HL-60 (cell line): ENCODE results near the gene ARPC1B.

Source experiments
- DNase-seq, 2 experiments: peaks; one replicate each; pipeline ENCODE4 v3.0.0-alpha.2; 2010 to 2020; ENCODE audit warnings: low read depth in 1 of 2, low spot score in 1 of 2
- H3K27ac ChIP-seq: fragments of 250-450 bp; sonication (Bioruptor Pico); replicated peaks from 2 replicates; pipeline ENCODE4 v1.5.1; 2020; ENCODE audit warnings: mild to moderate bottlenecking, moderate library complexity
- H3K27me3 ChIP-seq: fragments of 250-450 bp; sonication (Bioruptor Pico); 2 replicates; pipeline ENCODE4 v1.5.1; 2021; ENCODE audit warnings: mild to moderate bottlenecking, moderate library complexity; ENCODE audit not compliant: insufficient read depth, poor library complexity, severe bottlenecking
- H3K4me3 ChIP-seq: replicated peaks from 2 replicates; pipeline ENCODE4 v1.5.1; 2011; ENCODE audit warnings: mild to moderate bottlenecking, control low read depth, low read length; ENCODE audit not compliant: insufficient read depth
- CTCF ChIP-seq: IDR thresholded peaks from one replicate; pipeline ENCODE4 v1.5.1; 2011; ENCODE audit warnings: low read length, control low read depth, inconsistent platforms; ENCODE audit not compliant: insufficient read depth
- GABPA ChIP-seq: IDR thresholded peaks from 2 replicates; pipeline ENCODE4 v1.6.1; 2012; ENCODE audit warnings: low read depth
- POLR2AphosphoS5 ChIP-seq: IDR thresholded peaks from 2 replicates; pipeline ENCODE4 v1.6.1; 2012; ENCODE audit warnings: low read depth
- REST ChIP-seq: IDR thresholded peaks from 2 replicates; pipeline ENCODE4 v1.6.1; 2012; ENCODE audit warnings: low read depth; ENCODE audit not compliant: insufficient replicate concordance
- SPI1 ChIP-seq: IDR thresholded peaks from 2 replicates; pipeline ENCODE4 v1.6.1; 2012; ENCODE audit warnings: low read depth, mild to moderate bottlenecking, borderline replicate concordance

Gene ARPC1B

GRCh38 chr7:99392659-99393354 is 18.3 kb downstream of the ARPC1B start:
- DNase-seq: no peak
- no peak overlapping the region for H3K4me3 ChIP-seq
- H3K27me3 ChIP-seq: no peaks in the 10 kb centered on the region
- H3K27ac ChIP-seq: no peak overlapping the region
- TF ChIP-seq POLR2AphosphoS5 (no peak), CTCF (no peak), REST (no peak), SPI1 (no peak), GABPA (no peak)

- no peak overlapping the region for H3K4me3 ChIP-seq
- no peak overlapping the region for H3K27ac ChIP-seq
- no peaks in the 10 kb centered on the region for H3K27me3 ChIP-seq
- no peak for TF ChIP-seq SPI1
- TF ChIP-seq GABPA: no peak
- no peak for TF ChIP-seq REST
- no peak for TF ChIP-seq CTCF
- TF ChIP-seq POLR2AphosphoS5: peak; percentile 28; the same call in 1 of the 2 replicates
- no peak for DNase-seq
Observed at GRCh38 chr7:99393355-99394187, 19.0 kb downstream of the ARPC1B start.

GRCh38 chr7:99394188-99394502 is 19.6 kb downstream of the ARPC1B start:
- DNase-seq: no peak
- no peak overlapping the region for H3K27ac ChIP-seq
- no peak overlapping the region for H3K4me3 ChIP-seq
- H3K27me3 ChIP-seq: no peaks in the 10 kb centered on the region
- no peak for TF ChIP-seq REST
- no peak for TF ChIP-seq GABPA
- no peak for TF ChIP-seq SPI1
- TF ChIP-seq POLR2AphosphoS5: no peak
- TF ChIP-seq CTCF: no peak
